H1 (cell line): Measurements from ENCODE around the gene FRMD3. TPM values are rescaled to one million over a fixed set of nuclear protein-coding genes. Genes with fewer than 3 reads are reported as not detected.

ENCODE experiments used
- CTCF ChIA-PET: fragments of 300-600 bp; sonication (Branson Sonifier 250); formaldehyde crosslinking; loops from one replicate; lab custom pipeline; 2021; ENCODE audit not compliant: partially characterized antibody; lab: Charles Lee
- POLR2A ChIA-PET: fragments of 300-600 bp; sonication (Branson Sonifier 250); formaldehyde crosslinking; loops from one replicate; lab custom pipeline; 2021; ENCODE audit warnings: inconsistent platforms; ENCODE audit not compliant: partially characterized antibody; lab: Charles Lee
- DNase-seq, 2 experiments: peaks; one replicate each; pipeline versions ENCODE4 v3.0.0 to v3.0.0-alpha.2; 2010 to 2022; ENCODE audit warnings: low spot score in 2 of 2, low read depth in 1 of 2, mixed read lengths in 1 of 2
- FAIRE-seq: peaks from 2 replicates; lab custom pipeline; 2011; peaks lifted over from hg19 to GRCh38; lab: Jason Lieb, UNC
- H2AFZ ChIP-seq: 2 replicates; pipeline ENCODE4 v1.8.1; 2012; ENCODE audit warnings: low read length, inconsistent platforms
- H2AK5ac ChIP-seq: 2 replicates; pipeline ENCODE4 v1.6.1; 2013; ENCODE audit warnings: low read depth, low read length
- H2BK120ac ChIP-seq: replicated peaks from 2 replicates; pipeline ENCODE3; 2013; ENCODE audit warnings: low read depth, low read length, inconsistent platforms
- H2BK12ac ChIP-seq: 2 replicates; pipeline ENCODE4 v1.6.1; 2013; ENCODE audit warnings: low read depth, low read length
- H2BK15ac ChIP-seq: 2 replicates; pipeline ENCODE4 v1.6.1; 2013; ENCODE audit warnings: low read length
- H2BK20ac ChIP-seq: 2 replicates; pipeline ENCODE4 v1.6.1; 2013; ENCODE audit warnings: low read length
- H2BK5ac ChIP-seq: 2 replicates; pipeline ENCODE4 v1.6.1; 2013; ENCODE audit warnings: low read depth, low read length
- H3K14ac ChIP-seq: 2 replicates; pipeline ENCODE4 v1.6.1; 2013; ENCODE audit warnings: inconsistent platforms; ENCODE audit not compliant: insufficient read length
- H3K18ac ChIP-seq: 2 replicates; pipeline ENCODE4 v1.6.1; 2013; ENCODE audit warnings: low read length; ENCODE audit errors: extremely low read depth
- H3K23ac ChIP-seq: 2 replicates; pipeline ENCODE4 v1.6.1; 2013; ENCODE audit warnings: inconsistent platforms; ENCODE audit not compliant: insufficient read length
- H3K23me2 ChIP-seq: 2 replicates; pipeline ENCODE4 v1.6.1; 2013; ENCODE audit warnings: low read depth, low read length
- H3K27ac ChIP-seq: 2 replicates; pipeline ENCODE4 v1.6.1; 2011; ENCODE audit warnings: low read depth, low read length, inconsistent platforms
- H3K27me3 ChIP-seq, 4 experiments: replicated peaks in 1 of 4; 1 replicate in 1 of 4; 2 replicates in 3 of 4; pipeline versions ENCODE4 v1.6.1 to v1.8.1; 2011 to 2013; ENCODE audit warnings: low read length in 3 of 4, mild to moderate bottlenecking in 3 of 4, inconsistent platforms in 2 of 4, mixed read lengths in 2 of 4, moderate library complexity in 1 of 4; ENCODE audit not compliant: control insufficient read depth in 3 of 4, insufficient read depth in 3 of 4; ENCODE audit errors: extremely low read depth in 1 of 4
- H3K36me3 ChIP-seq, 4 experiments: 2 replicates each; pipeline versions ENCODE4 v1.6.1 to v1.8.1; 2011 to 2013; ENCODE audit warnings: mild to moderate bottlenecking in 4 of 4, low read length in 3 of 4, moderate library complexity in 2 of 4, control low read depth in 1 of 4, inconsistent platforms in 1 of 4; ENCODE audit not compliant: insufficient read depth in 4 of 4, control insufficient read depth in 2 of 4
- H3K4ac ChIP-seq: replicated peaks from 2 replicates; pipeline ENCODE3; 2013; ENCODE audit warnings: low read length, low read depth, mixed read lengths, inconsistent platforms; ENCODE audit not compliant: insufficient read length
- H3K4me1 ChIP-seq, 4 experiments: replicated peaks in 1 of 4; 1 replicate in 1 of 4; 2 replicates in 3 of 4; pipeline versions ENCODE4 v1.6.1 to v1.8.1; 2011 to 2013; ENCODE audit warnings: low read length in 3 of 4, inconsistent platforms in 2 of 4, mixed read lengths in 1 of 4; ENCODE audit not compliant: insufficient read depth in 4 of 4, control insufficient read depth in 3 of 4
- H3K4me2 ChIP-seq, 2 experiments: 2 replicates each; pipeline versions ENCODE4 v1.6.1 to v1.8.1; 2011 to 2013; ENCODE audit warnings: low read depth in 2 of 2, low read length in 2 of 2, control low read depth in 1 of 2, inconsistent platforms in 1 of 2, mild to moderate bottlenecking in 1 of 2; ENCODE audit not compliant: insufficient read depth in 1 of 2
- H3K4me3 ChIP-seq, 4 experiments: fragments of 200-600, 300-600 bp in 1 of 4; sonication (generic), shearing (Covaris generic), sonication (Bioruptor Twin) in 1 of 4; 2 replicates each; pipeline versions ENCODE4 v1.5.1 to v1.8.1; 2011 to 2016; ENCODE audit warnings: low read length in 4 of 4, low read depth in 3 of 4, control low read depth in 2 of 4, inconsistent platforms in 2 of 4, mild to moderate bottlenecking in 2 of 4, mixed read lengths in 1 of 4, moderate library complexity in 1 of 4; ENCODE audit not compliant: insufficient read depth in 2 of 4; ENCODE audit errors: extremely low read depth in 1 of 4
- H3K56ac ChIP-seq: replicated peaks from 2 replicates; pipeline ENCODE3; 2013; ENCODE audit warnings: low read depth, mild to moderate bottlenecking, mixed read lengths, low read length, inconsistent platforms; ENCODE audit not compliant: insufficient read length
- H3K79me1 ChIP-seq: 2 replicates; pipeline ENCODE4 v1.6.1; 2013; ENCODE audit warnings: low read depth, low read length, control low read depth
- H3K79me2 ChIP-seq, 2 experiments: 2 replicates each; pipeline versions ENCODE4 v1.6.1 to v1.8.1; 2012 to 2013; ENCODE audit warnings: low read length in 2 of 2, mild to moderate bottlenecking in 2 of 2, inconsistent platforms in 1 of 2; ENCODE audit not compliant: insufficient read depth in 2 of 2, control insufficient read depth in 1 of 2
- H3K9ac ChIP-seq, 4 experiments: replicated peaks in 1 of 4; 1 replicate in 1 of 4; 2 replicates in 3 of 4; pipeline versions ENCODE4 v1.6.1 to v1.8.1; 2011 to 2013; ENCODE audit warnings: low read depth in 3 of 4, low read length in 3 of 4, control low read depth in 2 of 4, mild to moderate bottlenecking in 2 of 4, moderate library complexity in 2 of 4, inconsistent platforms in 1 of 4; ENCODE audit errors: extremely low read depth in 1 of 4
- H3K9me3 ChIP-seq, 2 experiments: 2 replicates each; pipeline versions ENCODE4 v1.6.1 to v1.8.1; 2012 to 2013; ENCODE audit warnings: mild to moderate bottlenecking in 2 of 2, moderate library complexity in 2 of 2, control low read depth in 1 of 2, inconsistent platforms in 1 of 2, low read depth in 1 of 2, low read length in 1 of 2, mixed read lengths in 1 of 2; ENCODE audit not compliant: insufficient read depth in 2 of 2
- H4K20me1 ChIP-seq, 2 experiments: replicated peaks in 1 of 2; 2 replicates each; pipeline versions ENCODE3 to v1.8.1; 2011 to 2013; ENCODE audit warnings: inconsistent platforms in 2 of 2, low read length in 2 of 2, mild to moderate bottlenecking in 1 of 2; ENCODE audit not compliant: insufficient read depth in 2 of 2, control insufficient read depth in 1 of 2
- H4K5ac ChIP-seq: 2 replicates; pipeline ENCODE4 v1.6.1; 2013; ENCODE audit warnings: low read length, low read depth, mixed read lengths, inconsistent platforms; ENCODE audit not compliant: insufficient read length
- H4K8ac ChIP-seq: 2 replicates; pipeline ENCODE4 v1.8.0; 2013; ENCODE audit warnings: mild to moderate bottlenecking, moderate library complexity, low read length, inconsistent platforms; ENCODE audit not compliant: insufficient read depth; ENCODE audit errors: extremely low read depth
- H4K91ac ChIP-seq: replicated peaks from 2 replicates; pipeline ENCODE3; 2013; ENCODE audit warnings: low read length, mixed read lengths, inconsistent platforms; ENCODE audit not compliant: insufficient read length
- ASH2L ChIP-seq: fragments of 200-600, 300-600 bp; sonication (generic); IDR thresholded peaks from one replicate; pipeline ENCODE4 v1.7.1; 2017; ENCODE audit warnings: low read length
- polyA plus RNA-seq, 7 experiments: library from polyadenylated mRNA; depleted of rRNA in 3 of 7; stranded (reverse) in 5 of 7; unstranded in 2 of 7; fragments of >200 nt in 5 of 7; fragments of 200-250 nt in 2 of 7; gene quantifications; 1 replicate in 5 of 7; 2 replicates in 1 of 7; 4 replicates in 1 of 7; pipeline versions ENCODE4 v1.2.1 to v1.2.3, GENCODE V29; 2011 to 2013; ENCODE audit warnings: missing spikeins in 2 of 7, mixed read lengths in 2 of 7
- total RNA-seq: library from RNA; stranded (reverse); fragmentation: NEBNext Ultra II Directional; extraction: Animal tissue kit (Norgen Biotek cat#: 25700); gene quantifications from 2 replicates; pipeline ENCODE4 v1.2.1, GENCODE V29; 2021

The FRMD3 gene
- total and polyA plus RNA-seq, 2 of the 8 experiments (the other 6 are each of a cell fraction or from before 2014, with no cell fraction given), result 0.15 to 1.4 TPM

DNA sequence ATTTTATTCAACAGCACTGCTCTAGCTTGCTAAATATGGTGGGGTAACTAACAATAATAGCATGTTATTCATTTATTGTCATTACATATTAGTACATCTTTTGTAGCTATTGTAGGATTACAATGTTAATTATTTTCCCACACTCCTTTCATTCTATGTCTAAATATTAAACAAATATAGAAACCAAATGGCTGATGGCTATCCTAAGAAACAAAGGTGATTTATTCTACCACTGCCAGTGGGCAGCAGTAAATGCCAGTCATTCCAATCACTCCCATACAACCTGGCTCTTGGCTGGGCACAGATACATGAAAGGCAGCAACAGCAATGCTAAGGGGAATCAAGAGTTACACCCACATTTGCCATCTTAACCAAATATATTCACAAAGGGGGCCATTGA lies 84.1 kb downstream of the FRMD3 start:
- Histone ChIP-seq H2AK5ac (no peak overlapping the region), H3K56ac (no peak overlapping the region), H3K9ac (no peak overlapping the region), H4K8ac (no peak overlapping the region), H2AFZ (no peak overlapping the region), H4K5ac (no peak overlapping the region), H3K27ac (no peak overlapping the region), H3K4me1 (no peaks in the 10 kb centered on the region), H2BK5ac (no peak overlapping the region), H4K20me1 (no peaks in the 10 kb centered on the region), H2BK12ac (no peak overlapping the region), H3K79me1 (no peaks in the 10 kb centered on the region), H3K18ac (no peak overlapping the region), H2BK15ac (no peak overlapping the region), H3K14ac (no peak overlapping the region), H3K27me3 (no peaks in the 10 kb centered on the region), H2BK120ac (no peak overlapping the region), H3K4me3 (no peak overlapping the region), H3K23ac (no peak overlapping the region), H3K79me2 (no peaks in the 10 kb centered on the region), H3K4ac (no peak overlapping the region), H2BK20ac (no peak overlapping the region), H3K23me2 (no peaks in the 10 kb centered on the region; the same call in 1 of the 2 replicates), H3K36me3 (no peaks in the 10 kb centered on the region), H3K4me2 (no peak overlapping the region), H3K9me3 (no peaks in the 10 kb centered on the region), H4K91ac (no peak overlapping the region)
- CTCF ChIA-PET, result interaction anchor here (1.0 kb wide), 1 partner anchor 119 kb away, joined by 3 read pairs; no protein-coding TSS in a partner anchor
- TF ChIP-seq ASH2L, result no peak
- POLR2A ChIA-PET, result no interaction called here
- no peak for DNase-seq
- no peak for FAIRE-seq
